Keratinocyte (primary cell): ENCODE results near the gene GREB1. TPM values are rescaled to one million over a fixed set of nuclear protein-coding genes. Genes with fewer than 3 reads are reported as not detected.

Experiments
- DNase-seq: peaks from one replicate; pipeline ENCODE4 v3.0.0-alpha.2; 2011; ENCODE audit warnings: low read depth, missing footprints, low spot score
- FAIRE-seq: peaks from 2 replicates; lab custom pipeline; 2011; peaks lifted over from hg19 to GRCh38; lab: Jason Lieb, UNC
- H2AFZ ChIP-seq: 2 replicates; pipeline ENCODE4 v1.6.0; 2012; ENCODE audit warnings: low read length, control low read depth, inconsistent platforms; ENCODE audit not compliant: control insufficient read depth
- H3K27ac ChIP-seq: 2 replicates; pipeline ENCODE4 v1.5.1; 2011; ENCODE audit warnings: low read length; ENCODE audit not compliant: control insufficient read depth, insufficient read depth
- H3K27me3 ChIP-seq: 3 replicates; pipeline ENCODE4 v1.6.0; 2011; ENCODE audit warnings: low read length; ENCODE audit not compliant: control insufficient read depth, insufficient read depth; ENCODE audit errors: extremely low read depth
- H3K36me3 ChIP-seq, 2 experiments: 2 replicates in 1 of 2; 3 replicates in 1 of 2; pipeline ENCODE4 v1.5.1; 2011; ENCODE audit warnings: low read length in 2 of 2, mild to moderate bottlenecking in 1 of 2; ENCODE audit not compliant: control insufficient read depth in 2 of 2, insufficient read depth in 2 of 2; ENCODE audit errors: extremely low read depth in 1 of 2
- H3K4me1 ChIP-seq: 3 replicates; pipeline ENCODE4 v1.5.1; 2011; ENCODE audit warnings: low read length; ENCODE audit not compliant: control insufficient read depth, insufficient read depth; ENCODE audit errors: extremely low read depth
- H3K4me2 ChIP-seq: 3 replicates; pipeline ENCODE4 v1.6.0; 2011; ENCODE audit warnings: low read depth, low read length; ENCODE audit not compliant: control insufficient read depth, insufficient read depth; ENCODE audit errors: extremely low read depth
- H3K4me3 ChIP-seq, 3 experiments: fragments of 200-600 bp in 1 of 3; sonication (generic) in 1 of 3; 2 replicates in 2 of 3; 3 replicates in 1 of 3; pipeline ENCODE4 v1.5.1; 2011 to 2016; ENCODE audit warnings: low read length in 3 of 3, mild to moderate bottlenecking in 3 of 3, control low read depth in 2 of 3, inconsistent platforms in 1 of 3, low read depth in 1 of 3, mixed read lengths in 1 of 3, mixed run types in 1 of 3, moderate library complexity in 1 of 3; ENCODE audit not compliant: control insufficient read depth in 2 of 3, insufficient read depth in 2 of 3; ENCODE audit errors: extremely low read depth in 1 of 3
- H3K79me2 ChIP-seq: 2 replicates; pipeline ENCODE4 v1.6.0; 2012; ENCODE audit warnings: low read length; ENCODE audit not compliant: control insufficient read depth, insufficient read depth
- H3K9ac ChIP-seq: 3 replicates; pipeline ENCODE4 v1.6.0; 2011; ENCODE audit warnings: low read length; ENCODE audit not compliant: control insufficient read depth, insufficient read depth; ENCODE audit errors: extremely low read depth
- H3K9me1 ChIP-seq: 3 replicates; pipeline ENCODE4 v1.6.0; 2011; ENCODE audit warnings: low read length; ENCODE audit not compliant: control insufficient read depth, insufficient read depth; ENCODE audit errors: extremely low read depth
- H3K9me3 ChIP-seq: 2 replicates; pipeline ENCODE4 v1.5.1; 2012; ENCODE audit warnings: low read depth, low read length; ENCODE audit not compliant: control insufficient read depth
- H4K20me1 ChIP-seq: 3 replicates; pipeline ENCODE4 v1.6.0; 2011; ENCODE audit warnings: low read length; ENCODE audit not compliant: control insufficient read depth, insufficient read depth; ENCODE audit errors: extremely low read depth
- EZH2 ChIP-seq: IDR thresholded peaks from one replicate; pipeline ENCODE4 v1.6.1; 2012; ENCODE audit warnings: inconsistent platforms, mild to moderate bottlenecking, low read length, moderate library complexity
- dilution Hi-C: fragments of 300-500 bp; cut with MboI; formaldehyde crosslinking; loops from one replicate; pipeline ENCODE4 v1.7.0; 2020; ENCODE audit warnings: low sequenced_read_pairs; ENCODE audit not compliant: extremely low pct_ligation_motif_present
- polyA plus RNA-seq, 5 experiments: library from polyadenylated mRNA; depleted of rRNA in 3 of 5; stranded (reverse) in 3 of 5; stranded (forward) in 1 of 5; unstranded in 1 of 5; fragments of >200 nt; gene quantifications; 1 replicate in 1 of 5; 2 replicates in 3 of 5; 3 replicates in 1 of 5; pipeline versions ENCODE4 v1.2.1 to v1.2.3, GENCODE V29; 2011 to 2012; ENCODE audit warnings: missing spikeins in 2 of 5, low read depth in 1 of 5, low replicate concordance in 1 of 5
- TF ChIP-seq, protein P1 (sequence below), 3 experiments: IDR thresholded peaks in 1 of 3; conservative IDR thresholded peaks in 1 of 3; optimal IDR thresholded peaks in 1 of 3; 2 replicates in 2 of 3; 3 replicates in 1 of 3; pipeline versions ENCODE3 to v1.5.1; 2011; ENCODE audit warnings: low read length in 3 of 3, mild to moderate bottlenecking in 3 of 3, moderate library complexity in 2 of 3, control low read depth in 1 of 3, inconsistent platforms in 1 of 3; ENCODE audit not compliant: insufficient read depth in 2 of 3; ENCODE audit errors: extremely low read depth in 1 of 3

The GREB1 gene
- polyA plus RNA-seq, 1 donor (not counting 4 experiments of a cell fraction or from before 2014, with no cell fraction given) = 0.13 TPM

DNA sequence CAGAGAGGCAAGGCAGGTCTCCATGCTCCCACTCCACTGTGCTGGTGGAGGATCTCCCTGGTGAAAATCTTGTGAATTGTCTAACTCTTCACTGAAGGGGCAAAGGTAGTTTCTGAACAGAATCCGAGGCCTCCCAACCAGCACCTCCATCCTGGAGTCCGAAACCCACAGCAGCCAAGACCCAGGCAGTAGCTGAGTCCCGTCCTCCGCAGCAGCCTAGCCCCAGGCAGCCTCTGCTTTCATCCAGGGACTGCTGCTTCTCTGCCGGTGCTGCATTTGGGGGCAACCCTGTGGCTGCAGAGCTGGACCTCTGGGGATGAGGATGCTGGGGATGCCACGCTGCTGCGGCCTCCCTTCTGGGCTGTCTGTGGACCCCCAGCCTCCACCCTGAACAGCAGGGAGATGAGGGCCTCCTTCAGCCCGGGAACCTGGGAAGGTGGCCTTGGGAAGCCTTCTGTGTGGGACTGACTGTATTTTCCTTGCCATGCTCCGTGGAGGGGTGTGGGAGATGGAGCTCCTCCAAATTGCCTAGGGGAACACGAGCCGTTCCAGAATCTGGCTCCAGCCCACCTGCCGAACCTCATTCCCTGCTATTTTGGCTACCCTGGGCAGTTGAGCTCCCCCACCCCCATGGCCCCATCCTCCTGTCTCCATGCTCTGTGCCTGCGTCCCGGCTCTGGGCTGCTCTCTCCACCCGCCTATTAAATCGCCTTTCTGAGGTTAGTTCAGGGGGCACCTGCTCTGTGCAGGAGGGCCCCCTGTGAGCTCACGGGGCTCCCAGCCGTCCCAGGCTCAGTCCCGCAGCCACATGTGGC lies 48.2 kb downstream of the GREB1 start:
- Histone ChIP-seq H3K36me3 (no peaks in the 10 kb centered on the region), H4K20me1 (no peaks in the 10 kb centered on the region), H3K4me1 (no peaks in the 10 kb centered on the region), H3K27ac (no peak overlapping the region), H3K4me3 (no peak overlapping the region), H3K9me1 (no peaks in the 10 kb centered on the region), H3K79me2 (no peaks in the 10 kb centered on the region), H3K9me3 (no peaks in the 10 kb centered on the region), H2AFZ (no peak overlapping the region), H3K27me3 (peaks cover 19% of the 10 kb centered on the region), H3K4me2 (no peak overlapping the region), H3K9ac (no peak overlapping the region)
- DNase-seq (no peak), FAIRE-seq (no peak)
- dilution Hi-C loops = no loop called here
- TF ChIP-seq, protein P1, sequence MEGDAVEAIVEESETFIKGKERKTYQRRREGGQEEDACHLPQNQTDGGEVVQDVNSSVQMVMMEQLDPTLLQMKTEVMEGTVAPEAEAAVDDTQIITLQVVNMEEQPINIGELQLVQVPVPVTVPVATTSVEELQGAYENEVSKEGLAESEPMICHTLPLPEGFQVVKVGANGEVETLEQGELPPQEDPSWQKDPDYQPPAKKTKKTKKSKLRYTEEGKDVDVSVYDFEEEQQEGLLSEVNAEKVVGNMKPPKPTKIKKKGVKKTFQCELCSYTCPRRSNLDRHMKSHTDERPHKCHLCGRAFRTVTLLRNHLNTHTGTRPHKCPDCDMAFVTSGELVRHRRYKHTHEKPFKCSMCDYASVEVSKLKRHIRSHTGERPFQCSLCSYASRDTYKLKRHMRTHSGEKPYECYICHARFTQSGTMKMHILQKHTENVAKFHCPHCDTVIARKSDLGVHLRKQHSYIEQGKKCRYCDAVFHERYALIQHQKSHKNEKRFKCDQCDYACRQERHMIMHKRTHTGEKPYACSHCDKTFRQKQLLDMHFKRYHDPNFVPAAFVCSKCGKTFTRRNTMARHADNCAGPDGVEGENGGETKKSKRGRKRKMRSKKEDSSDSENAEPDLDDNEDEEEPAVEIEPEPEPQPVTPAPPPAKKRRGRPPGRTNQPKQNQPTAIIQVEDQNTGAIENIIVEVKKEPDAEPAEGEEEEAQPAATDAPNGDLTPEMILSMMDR (optimal IDR thresholded peaks at IDR 0.05 in 1 of 3, IDR thresholded peaks at IDR 0.05 in 1 of 3, conservative IDR thresholded peaks at IDR 0.05 in 1 of 3; ENCODE audit: extremely low read depth in 1 of 3, insufficient read depth in 2 of 3, low read length in 3 of 3) = no peak
- no peak for TF ChIP-seq EZH2

DNA sequence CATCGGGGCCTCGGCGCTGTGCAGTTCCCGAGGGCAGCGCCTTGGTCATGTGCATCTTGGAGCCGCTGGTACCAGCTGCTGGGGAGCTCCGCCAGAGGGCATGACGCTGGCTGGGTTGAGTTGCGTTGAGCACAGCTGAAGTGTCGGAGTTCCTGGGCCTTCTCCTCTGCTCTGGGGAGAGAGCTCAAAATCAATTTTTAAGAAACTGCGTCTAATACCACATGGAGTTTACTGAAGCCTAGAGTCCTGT lies 48.7 kb downstream of the GREB1 start:
- dilution Hi-C loops = no loop called here
- no peak overlapping the region for H3K27ac ChIP-seq
- no peak for FAIRE-seq

More for the DNA sequence above, 48.7 kb downstream of the GREB1 start:
- no peaks in the 10 kb centered on the region for H3K9me1 ChIP-seq
- DNase-seq = no peak
- no peaks in the 10 kb centered on the region for H3K4me1 ChIP-seq
- H3K9me3 ChIP-seq = no peaks in the 10 kb centered on the region
- no peak overlapping the region for H3K4me2 ChIP-seq
- no peaks in the 10 kb centered on the region for H3K36me3 ChIP-seq
- H3K4me3 ChIP-seq = no peak overlapping the region
- no peaks in the 10 kb centered on the region for H4K20me1 ChIP-seq
- TF ChIP-seq EZH2 = no peak
- TF ChIP-seq, protein P1 (optimal IDR thresholded peaks at IDR 0.05 in 1 of 3, IDR thresholded peaks at IDR 0.05 in 1 of 3, conservative IDR thresholded peaks at IDR 0.05 in 1 of 3; ENCODE audit: extremely low read depth in 1 of 3, insufficient read depth in 2 of 3, low read length in 3 of 3) = no peak
- H3K9ac ChIP-seq = no peak overlapping the region
- no peaks in the 10 kb centered on the region for H3K79me2 ChIP-seq
- H2AFZ ChIP-seq = no peak overlapping the region
- peaks cover 15% of the 10 kb centered on the region for H3K27me3 ChIP-seq
